GM06990 (cell line): Measurements from ENCODE around the gene FGFR2.

Source experiments
- DNase-seq: peaks from one replicate; pipeline ENCODE4 v3.0.0-alpha.2; 2011; ENCODE audit not compliant: insufficient read length; ENCODE audit errors: extremely low read depth
- H3K27me3 ChIP-seq: replicated peaks from 2 replicates; pipeline ENCODE4 v1.6.0; 2011; ENCODE audit warnings: low read length; ENCODE audit not compliant: control insufficient read depth, insufficient read depth
- H3K36me3 ChIP-seq: 2 replicates; pipeline ENCODE4 v1.5.1; 2011; ENCODE audit warnings: low read length; ENCODE audit not compliant: control insufficient read depth, insufficient read depth
- H3K4me3 ChIP-seq: replicated peaks from 2 replicates; pipeline ENCODE4 v1.5.1; 2011; ENCODE audit warnings: low read depth, mild to moderate bottlenecking, control low read depth, low read length
- TF ChIP-seq, protein P1 (sequence below): IDR thresholded peaks from 2 replicates; pipeline ENCODE4 v1.5.1; 2011; ENCODE audit warnings: low read length, control low read depth, mild to moderate bottlenecking, inconsistent platforms; ENCODE audit not compliant: insufficient read depth, poor library complexity, severe bottlenecking

FGFR2 gene

DNA sequence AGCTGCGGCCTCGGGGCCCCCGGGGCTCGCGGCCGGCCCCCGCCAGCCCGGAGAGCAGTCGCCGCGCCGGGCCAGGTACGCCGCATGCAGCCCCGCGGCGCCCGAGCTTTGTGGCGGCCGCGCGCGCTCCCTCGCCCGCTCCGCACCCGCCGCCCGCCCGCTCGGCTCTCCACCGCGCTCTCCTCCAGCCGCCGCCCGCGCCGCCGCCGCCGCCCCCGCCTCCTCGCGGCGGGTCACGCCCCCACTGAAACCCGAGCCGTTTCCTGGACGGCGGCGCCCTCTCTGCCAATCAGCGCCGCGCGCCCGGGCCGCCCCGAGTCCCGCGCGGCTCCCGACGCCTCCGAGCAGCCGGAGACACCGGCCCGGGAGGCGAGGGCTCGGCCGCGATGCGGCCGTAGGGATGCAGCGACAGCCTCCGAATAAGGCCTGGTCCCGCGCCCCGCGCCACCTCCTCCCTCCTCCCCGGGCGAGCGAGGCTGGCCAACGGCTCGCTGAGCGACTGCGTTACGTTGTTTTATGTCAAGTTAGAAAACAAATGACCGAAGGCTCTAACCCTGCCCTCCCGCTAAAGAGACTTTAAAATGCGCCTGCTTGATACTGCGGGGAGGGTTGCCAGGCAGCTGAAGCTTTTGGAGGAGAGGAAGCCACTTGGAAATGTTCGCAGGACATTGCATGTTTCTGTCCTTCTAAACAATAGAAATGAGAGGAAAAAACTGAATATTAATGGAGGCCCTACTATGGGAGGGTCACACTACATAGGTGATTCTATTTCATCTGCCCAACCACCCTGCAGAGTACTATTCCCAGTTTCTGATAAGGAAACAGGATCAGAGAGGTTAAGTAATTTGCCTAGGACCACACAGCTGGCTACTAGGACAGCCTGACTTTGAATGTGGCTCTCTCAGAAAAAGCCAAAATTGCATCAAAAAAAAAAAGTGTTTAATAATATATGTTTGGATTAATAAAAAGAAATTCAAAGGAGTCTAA lies at the start of gene FGFR2:
Gene FGFR2, minus strand, starts transcription at position 182 of the 987 bp plus-strand sequence. CDS start 4,627 bp downstream, outside the sequence.
- Histone ChIP-seq H3K36me3 (no peaks in the 10 kb centered on the region), H3K4me3 (no peak within 1 kb of the TSS), H3K27me3 (peaks cover 2% of the 10 kb centered on the region; the same call in 1 of the 2 replicates)
- DNase-seq, result no peak
- TF ChIP-seq, protein P1, sequence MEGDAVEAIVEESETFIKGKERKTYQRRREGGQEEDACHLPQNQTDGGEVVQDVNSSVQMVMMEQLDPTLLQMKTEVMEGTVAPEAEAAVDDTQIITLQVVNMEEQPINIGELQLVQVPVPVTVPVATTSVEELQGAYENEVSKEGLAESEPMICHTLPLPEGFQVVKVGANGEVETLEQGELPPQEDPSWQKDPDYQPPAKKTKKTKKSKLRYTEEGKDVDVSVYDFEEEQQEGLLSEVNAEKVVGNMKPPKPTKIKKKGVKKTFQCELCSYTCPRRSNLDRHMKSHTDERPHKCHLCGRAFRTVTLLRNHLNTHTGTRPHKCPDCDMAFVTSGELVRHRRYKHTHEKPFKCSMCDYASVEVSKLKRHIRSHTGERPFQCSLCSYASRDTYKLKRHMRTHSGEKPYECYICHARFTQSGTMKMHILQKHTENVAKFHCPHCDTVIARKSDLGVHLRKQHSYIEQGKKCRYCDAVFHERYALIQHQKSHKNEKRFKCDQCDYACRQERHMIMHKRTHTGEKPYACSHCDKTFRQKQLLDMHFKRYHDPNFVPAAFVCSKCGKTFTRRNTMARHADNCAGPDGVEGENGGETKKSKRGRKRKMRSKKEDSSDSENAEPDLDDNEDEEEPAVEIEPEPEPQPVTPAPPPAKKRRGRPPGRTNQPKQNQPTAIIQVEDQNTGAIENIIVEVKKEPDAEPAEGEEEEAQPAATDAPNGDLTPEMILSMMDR, result no peak

DNA sequence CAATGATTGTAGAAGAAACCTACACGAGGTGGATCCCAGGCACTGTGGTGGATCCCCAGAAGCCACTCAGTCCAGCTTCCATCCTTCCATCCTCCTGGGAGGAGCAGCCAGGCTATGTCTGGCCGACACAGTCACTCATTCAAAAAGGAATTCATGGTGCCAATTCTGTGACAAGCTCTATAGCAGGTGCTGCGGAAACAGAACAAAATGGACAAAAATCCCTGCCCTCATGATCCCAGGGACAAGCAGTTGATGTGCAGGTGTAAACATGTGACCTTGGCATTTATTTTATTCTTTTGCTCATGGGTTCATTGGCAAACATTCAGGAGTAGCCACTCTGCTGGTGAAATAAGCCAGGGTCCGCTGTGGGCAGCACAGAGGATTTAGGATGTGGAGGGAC lies 49.2 kb upstream of the FGFR2 start:
- TF ChIP-seq, protein P1, result no peak
- Histone ChIP-seq H3K36me3 (no peaks in the 10 kb centered on the region), H3K27me3 (peaks cover 2% of the 10 kb centered on the region), H3K4me3 (no peak overlapping the region)
- DNase-seq, result no peak

DNA sequence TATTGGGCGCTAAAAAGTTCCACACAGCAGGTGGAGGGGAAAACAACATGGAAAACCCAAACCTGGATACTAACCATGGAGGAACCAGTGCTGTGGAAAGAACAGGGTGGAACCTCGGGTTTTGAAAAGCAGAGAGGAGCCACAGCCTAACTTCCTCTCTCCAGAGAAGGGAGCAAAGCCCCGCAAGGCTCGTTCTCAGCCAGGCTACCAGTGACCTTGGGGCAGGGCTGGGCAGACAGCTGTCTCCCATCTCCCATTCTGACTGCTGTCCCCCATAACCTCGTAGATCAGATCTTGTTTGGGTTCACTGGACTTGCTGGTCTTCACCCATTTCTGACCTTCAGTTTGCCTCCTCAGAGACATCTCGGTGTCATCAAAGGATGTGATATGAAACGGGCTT lies 47.5 kb upstream of the FGFR2 start:
- TF ChIP-seq, protein P1, result no peak
- Histone ChIP-seq H3K27me3 (no peaks in the 10 kb centered on the region; the same call in none of the 2 replicates), H3K36me3 (no peaks in the 10 kb centered on the region), H3K4me3 (no peak overlapping the region)
- no peak for DNase-seq

DNA sequence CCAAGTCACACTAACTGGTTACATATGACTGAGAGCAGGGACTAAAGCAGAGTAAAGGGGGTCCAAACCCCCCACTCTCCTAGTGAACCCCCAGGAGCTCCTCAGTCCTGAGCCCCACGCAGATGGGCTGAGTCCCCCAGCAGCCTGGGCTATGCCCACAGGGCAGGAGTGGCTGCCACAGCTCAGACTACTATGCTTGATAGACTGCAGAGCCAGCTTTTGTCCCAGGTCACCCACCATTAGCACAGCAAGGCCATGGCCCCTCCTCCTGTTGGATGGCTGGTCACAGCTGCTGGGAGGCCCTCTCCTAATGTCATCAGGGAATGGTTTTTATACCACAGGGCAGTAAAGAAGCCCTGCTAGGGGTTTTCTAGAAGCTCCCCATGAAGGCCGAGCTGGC lies 46.3 kb upstream of the FGFR2 start:
- TF ChIP-seq, protein P1, result no peak
- H3K36me3 ChIP-seq, result no peaks in the 10 kb centered on the region
- DNase-seq, result no peak
- no peaks in the 10 kb centered on the region; the same call in none of the 2 replicates for H3K27me3 ChIP-seq
- no peak overlapping the region for H3K4me3 ChIP-seq

DNA sequence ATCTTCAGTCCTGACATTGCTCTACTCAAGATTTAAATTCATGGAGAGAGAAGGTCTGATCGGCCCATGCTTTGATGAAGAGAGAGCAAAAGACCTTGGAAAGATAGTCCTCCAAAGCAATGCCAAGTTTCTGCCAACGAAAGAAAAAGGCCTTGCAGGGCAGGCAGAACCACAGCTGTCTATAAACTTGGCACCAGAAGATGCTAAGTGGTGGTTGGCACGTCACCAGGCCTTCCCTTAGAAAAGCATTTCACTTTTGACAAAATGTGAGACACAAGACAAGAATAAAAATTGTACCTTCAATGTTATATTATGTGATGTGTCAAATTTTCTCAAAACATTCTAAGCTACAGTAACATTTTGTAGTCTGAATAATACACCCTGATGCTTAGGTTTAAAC lies 42.0 kb upstream of the FGFR2 start:
- TF ChIP-seq, protein P1, result no peak
- Histone ChIP-seq H3K27me3 (no peaks in the 10 kb centered on the region; the same call in 1 of the 2 replicates), H3K36me3 (no peaks in the 10 kb centered on the region), H3K4me3 (no peak overlapping the region)
- DNase-seq, result no peak
